GM23338 (cell line): ENCODE measurements around the gene AMOTL1. TPM values are rescaled to one million over a fixed set of nuclear protein-coding genes. Genes with fewer than 3 reads are reported as not detected.

ENCODE experiments used
- ATAC-seq: fragments of 200-7000 bp; cut with Tn5 transposase; 3 replicates; pipeline ENCODE4 v1.9.1; 2020
- DNase-seq: peaks from one replicate; pipeline ENCODE4 v3.0.0-alpha.2; 2015; ENCODE audit warnings: low spot score
- H2AFZ ChIP-seq: fragments of 200-600 bp; sonication (generic); 2 replicates; pipeline ENCODE4 v1.8.0; 2016; ENCODE audit warnings: antibody characterized with exemption, mild to moderate bottlenecking, moderate library complexity
- H3F3A ChIP-seq: fragments of 200-600 bp; sonication (generic); replicated peaks from 2 replicates; pipeline ENCODE4 v1.8.0; 2017; ENCODE audit warnings: antibody characterized with exemption, mixed run types, low read depth
- H3K27ac ChIP-seq: fragments of 200-600 bp; sonication (generic); 2 replicates; pipeline ENCODE4 v1.6.1; 2016; ENCODE audit warnings: low read depth
- H3K27me3 ChIP-seq: fragments of 200-600 bp; sonication (generic); 2 replicates; pipeline ENCODE4 v1.8.0; 2016; ENCODE audit warnings: mild to moderate bottlenecking, mixed run types, moderate library complexity; ENCODE audit not compliant: insufficient read depth
- H3K36me3 ChIP-seq: fragments of 200-600 bp; sonication (generic); 2 replicates; pipeline ENCODE4 v1.8.0; 2016; ENCODE audit warnings: mild to moderate bottlenecking; ENCODE audit not compliant: insufficient read depth
- H3K4me1 ChIP-seq: fragments of 200-600 bp; sonication (generic); 2 replicates; pipeline ENCODE4 v1.8.0; 2016; ENCODE audit warnings: mild to moderate bottlenecking, moderate library complexity; ENCODE audit not compliant: insufficient read depth
- H3K4me2 ChIP-seq: fragments of 200-600 bp; sonication (generic); 2 replicates; pipeline ENCODE4 v1.7.1; 2017; ENCODE audit warnings: mixed run types
- H3K4me3 ChIP-seq: fragments of 200-600 bp; sonication (generic); 2 replicates; pipeline ENCODE4 v1.6.1; 2016; ENCODE audit warnings: mixed run types
- H3K79me2 ChIP-seq: fragments of 200-600 bp; sonication (generic); replicated peaks from 2 replicates; pipeline ENCODE4 v1.8.0; 2017; ENCODE audit warnings: mild to moderate bottlenecking; ENCODE audit not compliant: insufficient read depth
- H3K9me2 ChIP-seq: fragments of 200-600 bp; sonication (generic); 2 replicates; pipeline ENCODE4 v1.8.0; 2017; ENCODE audit not compliant: insufficient read depth
- H4K20me1 ChIP-seq: fragments of 200-600 bp; sonication (generic); replicated peaks from 2 replicates; pipeline ENCODE4 v1.8.0; 2017; ENCODE audit warnings: mild to moderate bottlenecking; ENCODE audit not compliant: insufficient read depth
- H3K27ac Mint-ChIP-seq: 2 replicates; pipeline ENCODE4 v1.8.0; 2020; ENCODE audit warnings: inconsistent platforms, mild to moderate bottlenecking, moderate library complexity, mixed read lengths
- H3K27me3 Mint-ChIP-seq: 3 replicates; pipeline ENCODE4 v1.8.0; 2022; ENCODE audit warnings: low read depth, mild to moderate bottlenecking, moderate library complexity, mixed read lengths, inconsistent platforms; ENCODE audit not compliant: insufficient read depth, poor library complexity
- H3K36me3 Mint-ChIP-seq: 3 replicates; pipeline ENCODE4 v1.8.0; 2021; ENCODE audit warnings: low read depth, mild to moderate bottlenecking, inconsistent platforms, moderate library complexity, mixed read lengths
- H3K4me1 Mint-ChIP-seq: 3 replicates; pipeline ENCODE4 v1.8.0; 2020; ENCODE audit warnings: mild to moderate bottlenecking, inconsistent platforms, mixed read lengths
- H3K4me3 Mint-ChIP-seq: 3 replicates; pipeline ENCODE4 v1.8.0; 2021; ENCODE audit warnings: moderate library complexity, mild to moderate bottlenecking, inconsistent platforms, mixed read lengths
- H3K9me3 Mint-ChIP-seq: 3 replicates; pipeline ENCODE4 v1.8.0; 2020; ENCODE audit warnings: moderate library complexity, mild to moderate bottlenecking, inconsistent platforms, mixed read lengths
- CTCF ChIP-seq, 2 experiments: fragments of 200-600 bp in 1 of 2; sonication (generic) in 1 of 2; conservative IDR thresholded peaks; 2 replicates each; pipeline versions ENCODE4 v1.5.1 to v1.6.1; 2016 to 2017; ENCODE audit warnings: antibody characterized with exemption in 2 of 2, low read depth in 2 of 2, mild to moderate bottlenecking in 2 of 2, moderate library complexity in 1 of 2
- EZH2phosphoT487 ChIP-seq: fragments of 200-600 bp; sonication (generic); IDR thresholded peaks from one replicate; pipeline ENCODE4 v1.8.1; 2018; ENCODE audit warnings: antibody characterized with exemption; ENCODE audit not compliant: unreplicated experiment
- NANOG ChIP-seq: IDR thresholded peaks from 2 replicates; pipeline ENCODE4 v1.6.1; 2016; ENCODE audit warnings: antibody characterized with exemption, borderline replicate concordance
- POLR2AphosphoS5 ChIP-seq: IDR thresholded peaks from 2 replicates; pipeline ENCODE4 v1.6.1; 2016; ENCODE audit warnings: antibody characterized with exemption, low read depth
- STAT1 ChIP-seq: IDR thresholded peaks from one replicate; pipeline ENCODE4 v1.6.1; 2016; ENCODE audit warnings: antibody characterized with exemption; ENCODE audit not compliant: unreplicated experiment
- ZNF114 ChIP-seq: fragments of 250-450 bp; sonication (Bioruptor Pico); IDR thresholded peaks from 2 replicates; pipeline ENCODE4 v1.5.0; 2020; ENCODE audit warnings: mild to moderate bottlenecking, moderate library complexity
- ZNF462 ChIP-seq: fragments of 250-450 bp; sonication (Bioruptor Pico); IDR thresholded peaks from 2 replicates; pipeline ENCODE4 v1.5.0; 2020; ENCODE audit warnings: mild to moderate bottlenecking, moderate library complexity
- polyA plus RNA-seq: library from polyadenylated mRNA; unstranded; fragments of >200 nt; fragmentation: Nextera tagmentation; extraction: Ambion mirVana; gene quantifications from 2 replicates; pipeline ENCODE4 v1.2.1, GENCODE V29; 2016
- total RNA-seq: library from RNA; depleted of rRNA; stranded (reverse); fragments of >200 nt; shearing (Covaris generic); gene quantifications from 2 replicates; pipeline ENCODE4 v1.2.3, GENCODE V29; 2014

The AMOTL1 gene
- total and polyA plus RNA-seq, 2 experiments from 2014 or later, result 4.3 to 18.7 TPM

GRCh38 chr11:94879006-94879405, 110.8 kb downstream of the AMOTL1 start:
- H3K27me3 ChIP-seq, result no peaks in the 10 kb centered on the region
- H3K9me3 Mint-ChIP-seq, result no peaks in the 10 kb centered on the region
- no peak for ATAC-seq
- no peak overlapping the region for H3K4me2 ChIP-seq
- H3K4me1 ChIP-seq, result no peaks in the 10 kb centered on the region
- H3K27me3 Mint-ChIP-seq, result peaks cover 6% of the 10 kb centered on the region
- H3K27ac ChIP-seq, result no peak overlapping the region
- no peaks in the 10 kb centered on the region; the same call in 1 of the 2 replicates for H3K36me3 ChIP-seq
- H2AFZ ChIP-seq, result no peak overlapping the region
- H3K9me2 ChIP-seq, result no peaks in the 10 kb centered on the region
- peaks cover 38% of the 10 kb centered on the region for H3K36me3 Mint-ChIP-seq
- no peaks in the 10 kb centered on the region for H3K79me2 ChIP-seq
- H3K4me1 Mint-ChIP-seq, result peaks cover 7% of the 10 kb centered on the region
- H3K27ac Mint-ChIP-seq, result no peak overlapping the region
- TF ChIP-seq EZH2phosphoT487, result no peak
- TF ChIP-seq POLR2AphosphoS5, result no peak
- TF ChIP-seq CTCF (conservative IDR thresholded peaks at IDR 0.05; ENCODE audit: low read depth in 2 of 2), result no peak
- TF ChIP-seq STAT1, result no peak
- no peak for TF ChIP-seq ZNF462 (CRISPR knock-in tag)
- no peak for TF ChIP-seq ZNF114
- TF ChIP-seq NANOG, result no peak
- H4K20me1 ChIP-seq, result no peaks in the 10 kb centered on the region
- H3K4me3 ChIP-seq, result no peak overlapping the region
- no peaks in the 10 kb centered on the region for H3F3A ChIP-seq
- no peak overlapping the region for H3K4me3 Mint-ChIP-seq
- no peak for DNase-seq
